GM21737 (cell line): ENCODE measurements around the gene DLGAP1.
A peak's percentile ranks its signal among the peaks of the same experiment; 100 is the strongest.
"Not testable (repeated sequence)": the region's sequence is repeated elsewhere in the genome, so short reads cannot be mapped to it uniquely, and the experiment has no call there.

Source experiments
- ATAC-seq: cut with Tn5 transposase; IDR thresholded peaks from one replicate; pipeline ENCODE4 v1.9.1; 2021; ENCODE audit warnings: mild to moderate bottlenecking, moderate library complexity; ENCODE audit not compliant: unreplicated experiment

Gene DLGAP1

GRCh38 chr18:3619746-3620145, 835.4 kb downstream of the DLGAP1 start:
- ATAC-seq, result no peak

GRCh38 chr18:3619222-3619621, 835.9 kb downstream of the DLGAP1 start:
- no peak for ATAC-seq

- no peak for ATAC-seq
Measured at GRCh38 chr18:3616744-3617143, 838.4 kb downstream of the DLGAP1 start.

- no peak for ATAC-seq
Measured at GRCh38 chr18:3616142-3616541, 839.0 kb downstream of the DLGAP1 start.

- ATAC-seq, result no peak
Measured at GRCh38 chr18:3615374-3615985, 839.6 kb downstream of the DLGAP1 start.

- ATAC-seq, result no peak
Measured at GRCh38 chr18:3612315-3612714, 842.8 kb downstream of the DLGAP1 start.

GRCh38 chr18:3611313-3612090, 843.6 kb downstream of the DLGAP1 start:
- ATAC-seq, result no peak

- no peak for ATAC-seq
Measured at GRCh38 chr18:3610813-3611212, 844.3 kb downstream of the DLGAP1 start.

- ATAC-seq, result no peak
Measured at GRCh38 chr18:3610188-3610708, 844.9 kb downstream of the DLGAP1 start.

- ATAC-seq, result no peak
Measured at GRCh38 chr18:3608488-3608887, 846.6 kb downstream of the DLGAP1 start.

- ATAC-seq, result not testable (repeated sequence)
Measured at GRCh38 chr18:3608099-3608453, 847.0 kb downstream of the DLGAP1 start.

GRCh38 chr18:3607309-3608098, 847.6 kb downstream of the DLGAP1 start:
- ATAC-seq, result no peak

GRCh38 chr18:3606863-3607262, 848.2 kb downstream of the DLGAP1 start:
- ATAC-seq, result not testable (repeated sequence)

GRCh38 chr18:3605954-3606443, 849.1 kb downstream of the DLGAP1 start:
- ATAC-seq, result no peak

- no peak for ATAC-seq
Measured at GRCh38 chr18:3605486-3605952, 849.6 kb downstream of the DLGAP1 start.

- peak; percentile 79 for ATAC-seq
Measured at GRCh38 chr18:3604498-3605408, 850.4 kb downstream of the DLGAP1 start.

GRCh38 chr18:3604235-3604497, 850.9 kb downstream of the DLGAP1 start:
- ATAC-seq, result no peak

- peak; percentile 31 for ATAC-seq
Measured at GRCh38 chr18:3603421-3604234, 851.5 kb downstream of the DLGAP1 start.

- not testable (repeated sequence) for ATAC-seq
Measured at GRCh38 chr18:3601106-3601755, 853.9 kb downstream of the DLGAP1 start.
